ENCODE results near the gene ABI1. TPM values are rescaled to one million over a fixed set of nuclear protein-coding genes. Genes with fewer than 3 reads are reported as not detected.

ABI1 gene
- total and polyA plus RNA-seq, 3 experiments from 2014 or later: 35.9 to 79.7 (median 37.1) TPM

GRCh38 chr10:26741368-26741767, 119.4 kb downstream of the ABI1 start:
- Mint-ChIP-seq H3K36me3 (peaks cover 5 to 52% (median 13%) of the 10 kb centered on the region in 3 donors), H3K4me1 (peaks cover 3 to 20% (median 18%) of the 10 kb centered on the region in 3 donors), H3K27ac (peak overlapping the region in 1 of 8 donors; percentile 74), H3K27me3 (peaks cover 0 to 2% of the 10 kb centered on the region in 2 donors), H3K9me3 (no peaks in the 10 kb centered on the region), H3K4me3 (no peak overlapping the region)
- Histone ChIP-seq H3K36me3 (ENCODE audit: insufficient read depth, low read length) (no peaks in the 10 kb centered on the region), H3K4me3 (ENCODE audit: low read length) (no peak overlapping the region), H3K9me3 (ENCODE audit: low read length) (no peaks in the 10 kb centered on the region), H3K4me1 (ENCODE audit: insufficient read depth, low read length) (no peaks in the 10 kb centered on the region), H3K27ac (ENCODE audit: low read depth, low read length) (no peak overlapping the region), H3K27me3 (ENCODE audit: insufficient read depth, low read length, poor library complexity, severe bottlenecking) (no peaks in the 10 kb centered on the region)
- POLR2A ChIA-PET: no interaction called here
- no peak for DNase-seq
- CTCF ChIA-PET: interaction anchor here (3.4 kb wide), 1 partner anchor 15 kb away, joined by 15 read pairs; no protein-coding TSS in a partner anchor

- no peak overlapping the region for H3K4me3 ChIP-seq (ENCODE audit: low read length)
- H3K4me1 ChIP-seq (ENCODE audit: insufficient read depth, low read length): no peaks in the 10 kb centered on the region
- Mint-ChIP-seq H3K27ac (peak overlapping the region; percentile 8 to 91 (median 52)), H3K9me3 (no peaks in the 10 kb centered on the region), H3K4me1 (peaks cover 3 to 22% (median 20%) of the 10 kb centered on the region in 3 donors), H3K36me3 (peaks cover 5 to 49% (median 11%) of the 10 kb centered on the region in 3 donors), H3K27me3 (peaks cover 0 to 2% of the 10 kb centered on the region in 2 donors), H3K4me3 (no peak overlapping the region)
- H3K27ac ChIP-seq (ENCODE audit: low read depth, low read length): no peak overlapping the region
- H3K27me3 ChIP-seq (ENCODE audit: insufficient read depth, low read length, poor library complexity, severe bottlenecking): no peaks in the 10 kb centered on the region
- ChIA-PET CTCF (interaction anchor here (0.8 to 3.4 kb wide), 3 partner anchors 13 to 123 kb away, joined by 4 to 15 read pairs (median 4); no protein-coding TSS in a partner anchor), POLR2A (interaction anchor here (1.0 kb wide), 1 partner anchor 11 kb away, joined by 3 read pairs; no protein-coding TSS in a partner anchor)
- H3K9me3 ChIP-seq (ENCODE audit: low read length): no peaks in the 10 kb centered on the region
- no peak for DNase-seq
- no peaks in the 10 kb centered on the region for H3K36me3 ChIP-seq (ENCODE audit: insufficient read depth, low read length)
Measured at GRCh38 chr10:26739071-26739631, 121.6 kb downstream of the ABI1 start.

- H3K4me3 ChIP-seq (ENCODE audit: low read length): no peak overlapping the region
- Mint-ChIP-seq H3K9me3 (no peaks in the 10 kb centered on the region), H3K36me3 (peaks cover 5 to 47% (median 12%) of the 10 kb centered on the region in 3 donors), H3K4me3 (no peak overlapping the region), H3K27ac (peak overlapping the region in 6 of 8 donors; percentile 3 to 74 (median 54)), H3K4me1 (peaks cover 3 to 22% (median 20%) of the 10 kb centered on the region in 3 donors), H3K27me3 (peaks cover 0 to 2% of the 10 kb centered on the region in 2 donors)
- no peak for DNase-seq
- H3K27me3 ChIP-seq (ENCODE audit: insufficient read depth, low read length, poor library complexity, severe bottlenecking): no peaks in the 10 kb centered on the region
- ChIA-PET POLR2A (no interaction called here), CTCF (interaction anchor here (3.4 kb wide), 1 partner anchor 12 kb away, joined by 15 read pairs; no protein-coding TSS in a partner anchor)
- no peak overlapping the region for H3K27ac ChIP-seq (ENCODE audit: low read depth, low read length)
- no peaks in the 10 kb centered on the region for H3K36me3 ChIP-seq (ENCODE audit: insufficient read depth, low read length)
- H3K4me1 ChIP-seq (ENCODE audit: insufficient read depth, low read length): no peaks in the 10 kb centered on the region
- H3K9me3 ChIP-seq (ENCODE audit: low read length): no peaks in the 10 kb centered on the region
Measured at GRCh38 chr10:26738301-26738911, 122.4 kb downstream of the ABI1 start.

- Mint-ChIP-seq H3K9me3 (no peaks in the 10 kb centered on the region), H3K4me3 (no peak overlapping the region), H3K36me3 (peaks cover 5 to 43% (median 9%) of the 10 kb centered on the region in 3 donors), H3K27ac (peak overlapping the region in 7 of 8 donors; percentile 3 to 74 (median 56)), H3K27me3 (peaks cover 0 to 2% of the 10 kb centered on the region in 2 donors), H3K4me1 (peaks cover 3 to 22% (median 20%) of the 10 kb centered on the region in 3 donors)
- Histone ChIP-seq H3K4me1 (ENCODE audit: insufficient read depth, low read length) (no peaks in the 10 kb centered on the region), H3K36me3 (ENCODE audit: insufficient read depth, low read length) (no peaks in the 10 kb centered on the region), H3K4me3 (ENCODE audit: low read length) (no peak overlapping the region), H3K9me3 (ENCODE audit: low read length) (no peaks in the 10 kb centered on the region), H3K27me3 (ENCODE audit: insufficient read depth, low read length, poor library complexity, severe bottlenecking) (no peaks in the 10 kb centered on the region), H3K27ac (ENCODE audit: low read depth, low read length) (no peak overlapping the region)
- DNase-seq: no peak
- CTCF ChIA-PET: no interaction called here
- POLR2A ChIA-PET: no interaction called here
Measured at GRCh38 chr10:26737730-26738129, 123.0 kb downstream of the ABI1 start.

- Histone ChIP-seq H3K27me3 (ENCODE audit: insufficient read depth, low read length, poor library complexity, severe bottlenecking) (no peaks in the 10 kb centered on the region), H3K36me3 (ENCODE audit: insufficient read depth, low read length) (no peaks in the 10 kb centered on the region), H3K9me3 (ENCODE audit: low read length) (no peaks in the 10 kb centered on the region), H3K27ac (ENCODE audit: low read depth, low read length) (no peak overlapping the region), H3K4me1 (ENCODE audit: insufficient read depth, low read length) (no peaks in the 10 kb centered on the region), H3K4me3 (ENCODE audit: low read length) (no peak overlapping the region)
- Mint-ChIP-seq H3K4me1 (peaks cover 3 to 20% (median 10%) of the 10 kb centered on the region in 3 donors), H3K9me3 (no peaks in the 10 kb centered on the region), H3K27ac (peak overlapping the region in 2 of 8 donors; percentile 55 to 56), H3K4me3 (no peak overlapping the region), H3K36me3 (peaks cover 0 to 42% (median 10%) of the 10 kb centered on the region in 3 donors), H3K27me3 (no peaks in the 10 kb centered on the region)
- DNase-seq: no peak
- ChIA-PET POLR2A (interaction anchor here (0.6 kb wide), 1 partner anchor 121 kb away, joined by 4 read pairs; no protein-coding TSS in a partner anchor), CTCF (interaction anchor here (1.5 to 3.4 kb wide), 2 partner anchors 9 to 146 kb away, joined by 4 to 19 read pairs; no protein-coding TSS in a partner anchor)
Measured at GRCh38 chr10:26735435-26735834, 125.3 kb downstream of the ABI1 start.

- Histone ChIP-seq H3K9me3 (ENCODE audit: low read length) (no peaks in the 10 kb centered on the region), H3K27me3 (ENCODE audit: insufficient read depth, low read length, poor library complexity, severe bottlenecking) (no peaks in the 10 kb centered on the region), H3K27ac (ENCODE audit: low read depth, low read length) (no peak overlapping the region), H3K4me3 (ENCODE audit: low read length) (no peak overlapping the region), H3K4me1 (ENCODE audit: insufficient read depth, low read length) (no peaks in the 10 kb centered on the region), H3K36me3 (ENCODE audit: insufficient read depth, low read length) (no peaks in the 10 kb centered on the region)
- POLR2A ChIA-PET: no interaction called here
- no peak overlapping the region for H3K27ac Mint-ChIP-seq
- H3K4me1 Mint-ChIP-seq: peaks cover 1 to 13% (median 5%) of the 10 kb centered on the region in 3 donors
- H3K9me3 Mint-ChIP-seq: no peaks in the 10 kb centered on the region
- no peak for DNase-seq
- peaks cover 0 to 44% (median 13%) of the 10 kb centered on the region in 3 donors for H3K36me3 Mint-ChIP-seq
- no peaks in the 10 kb centered on the region for H3K27me3 Mint-ChIP-seq
- CTCF ChIA-PET: interaction anchor here (1.4 to 3.4 kb wide), 3 partner anchors 8 to 148 kb away, joined by 3 to 19 read pairs (median 4); no protein-coding TSS in a partner anchor
- no peak overlapping the region for H3K4me3 Mint-ChIP-seq
Measured at GRCh38 chr10:26733750-26734568, 126.8 kb downstream of the ABI1 start.

GRCh38 chr10:26730552-26730951, 130.2 kb downstream of the ABI1 start:
- no peaks in the 10 kb centered on the region for H3K9me3 ChIP-seq (ENCODE audit: low read length)
- H3K4me3 ChIP-seq (ENCODE audit: low read length): no peak overlapping the region
- H3K4me1 ChIP-seq (ENCODE audit: insufficient read depth, low read length): no peaks in the 10 kb centered on the region
- H3K27ac Mint-ChIP-seq: no peak overlapping the region
- DNase-seq: no peak
- H3K4me3 Mint-ChIP-seq: no peak overlapping the region
- no peaks in the 10 kb centered on the region for H3K27me3 Mint-ChIP-seq
- H3K9me3 Mint-ChIP-seq: no peaks in the 10 kb centered on the region
- H3K36me3 Mint-ChIP-seq: peaks cover 0 to 43% (median 17%) of the 10 kb centered on the region in 3 donors
- H3K27me3 ChIP-seq (ENCODE audit: insufficient read depth, low read length, poor library complexity, severe bottlenecking): no peaks in the 10 kb centered on the region
- POLR2A ChIA-PET: no interaction called here
- H3K36me3 ChIP-seq (ENCODE audit: insufficient read depth, low read length): no peaks in the 10 kb centered on the region
- H3K4me1 Mint-ChIP-seq: peaks cover 2 to 8% (median 6%) of the 10 kb centered on the region in 3 donors
- no peak overlapping the region for H3K27ac ChIP-seq (ENCODE audit: low read depth, low read length)
- CTCF ChIA-PET: interaction anchor here (1.3 kb wide), 1 partner anchor 10 kb away, joined by 3 read pairs; no protein-coding TSS in a partner anchor

Measured in CD8-positive, alpha-beta memory T cell (primary cell).